ENCODE results near the gene MAD1L1.
"Not testable (repeated sequence)": the region's sequence is repeated elsewhere in the genome, so short reads cannot be mapped to it uniquely, and the experiment has no call there.

Gene MAD1L1

GRCh38 chr7:1981201-1981877 is 251.4 kb downstream of the MAD1L1 start:
- Histone ChIP-seq H3K27ac (ENCODE audit: insufficient read depth, low read length, poor library complexity, severe bottlenecking) (no peak overlapping the region), H3K9me3 (ENCODE audit: control insufficient read depth, low read length) (no peaks in the 10 kb centered on the region), H3K27me3 (replicated peaks; ENCODE audit: control insufficient read depth, insufficient read depth, low read length, poor library complexity, severe bottlenecking) (no peaks in the 10 kb centered on the region), H3K36me3 (ENCODE audit: control insufficient read depth, insufficient read depth, low read length) (no peaks in the 10 kb centered on the region), H3K4me1 (ENCODE audit: control insufficient read depth, insufficient read depth, low read length, poor library complexity, severe bottlenecking) (peaks cover 3% of the 10 kb centered on the region), H3K4me3 (ENCODE audit: insufficient read depth, low read depth, low read length, poor library complexity, severe bottlenecking) (no peak overlapping the region)
- no peak for DNase-seq

DNA sequence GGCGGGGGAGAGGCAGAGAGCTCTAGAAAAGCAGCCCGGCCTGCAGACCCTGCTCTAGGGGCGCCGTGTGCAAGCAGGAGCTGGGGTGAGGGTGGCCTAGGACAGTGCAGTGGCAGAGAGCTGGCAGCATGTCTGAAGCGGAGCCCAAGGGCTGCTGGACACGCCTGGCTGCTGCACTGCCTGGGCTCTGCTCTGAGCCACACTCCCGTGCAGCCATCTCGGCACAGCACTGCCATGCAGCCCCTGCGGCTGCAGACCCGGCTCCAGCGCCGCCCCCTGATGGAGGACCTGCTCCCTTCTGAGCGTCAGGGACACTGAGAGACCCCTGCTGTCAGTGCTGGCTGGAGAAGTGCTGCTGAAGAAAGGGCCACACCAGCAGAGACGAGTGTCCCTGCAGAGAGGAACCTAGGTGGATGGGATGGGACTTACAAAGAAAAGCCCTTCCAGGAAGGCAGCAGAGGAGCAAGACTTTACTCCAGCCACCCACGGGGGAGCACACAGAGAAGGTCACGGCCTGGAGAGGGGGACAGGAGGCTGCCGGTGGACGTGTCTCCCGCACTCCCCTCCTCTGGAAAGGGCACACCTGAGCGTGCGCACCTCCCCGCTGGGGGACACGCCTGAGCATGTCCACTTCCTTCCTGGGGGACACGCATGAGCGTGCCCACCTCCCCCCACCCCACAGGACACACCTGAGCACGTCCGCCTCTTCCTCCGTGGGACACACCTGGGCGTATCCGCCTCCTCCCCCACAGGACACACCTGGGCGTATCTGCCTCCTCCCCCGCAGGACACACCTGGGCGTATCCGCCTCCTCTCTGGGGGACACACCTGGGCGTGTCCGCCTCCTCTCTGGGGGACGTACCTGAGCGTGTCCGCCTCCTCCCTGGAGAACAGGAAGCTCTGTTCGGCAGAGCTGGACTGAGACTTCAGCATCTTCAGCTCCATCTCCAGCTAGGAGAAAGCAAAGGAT is 252.9 kb downstream of the MAD1L1 start:
- Histone ChIP-seq H3K4me3 (ENCODE audit: insufficient read depth, low read depth, low read length, poor library complexity, severe bottlenecking) (no peak overlapping the region), H3K9me3 (ENCODE audit: control insufficient read depth, low read length) (no peaks in the 10 kb centered on the region), H3K27ac (ENCODE audit: insufficient read depth, low read length, poor library complexity, severe bottlenecking) (no peak overlapping the region), H3K27me3 (replicated peaks; ENCODE audit: control insufficient read depth, insufficient read depth, low read length, poor library complexity, severe bottlenecking) (no peaks in the 10 kb centered on the region), H3K4me1 (ENCODE audit: control insufficient read depth, insufficient read depth, low read length, poor library complexity, severe bottlenecking) (no peaks in the 10 kb centered on the region), H3K36me3 (ENCODE audit: control insufficient read depth, insufficient read depth, low read length) (no peaks in the 10 kb centered on the region)
- no peak for DNase-seq

- DNase-seq: no peak
- no peak overlapping the region for H3K27ac ChIP-seq (ENCODE audit: insufficient read depth, low read length, poor library complexity, severe bottlenecking)
Measured at GRCh38 chr7:1978656-1979590, 253.8 kb downstream of the MAD1L1 start.

DNA sequence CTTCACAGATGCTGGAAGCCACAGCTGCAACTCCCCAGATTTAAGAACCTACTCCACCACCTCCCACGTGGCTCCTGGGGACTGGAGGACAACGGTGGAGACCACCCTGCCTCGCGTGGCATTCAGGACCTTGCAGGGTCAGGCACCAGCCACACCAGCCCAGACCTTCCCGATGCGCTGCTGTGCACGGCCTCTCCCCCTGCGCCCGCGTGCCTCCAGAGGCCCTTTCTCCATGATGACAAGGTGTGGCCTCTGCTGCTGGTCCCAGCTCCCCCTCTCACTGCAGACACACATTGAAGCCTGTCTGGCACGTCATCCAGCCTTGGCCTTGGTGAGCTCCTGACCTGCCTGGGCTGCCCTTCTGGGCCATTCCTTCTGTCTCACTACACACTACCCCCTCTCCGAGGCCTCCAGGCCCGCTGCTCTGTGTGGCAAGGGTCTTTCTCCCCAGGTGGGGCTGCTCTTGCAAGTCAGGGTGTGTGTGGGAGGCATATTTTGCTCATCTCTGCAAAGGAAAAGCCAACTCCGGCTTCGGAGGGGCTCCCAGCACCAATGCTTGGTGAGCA is 254.8 kb downstream of the MAD1L1 start:
- Histone ChIP-seq H3K9me3 (ENCODE audit: control insufficient read depth, low read length) (no peaks in the 10 kb centered on the region), H3K27me3 (replicated peaks; ENCODE audit: control insufficient read depth, insufficient read depth, low read length, poor library complexity, severe bottlenecking) (no peaks in the 10 kb centered on the region), H3K4me1 (ENCODE audit: control insufficient read depth, insufficient read depth, low read length, poor library complexity, severe bottlenecking) (no peaks in the 10 kb centered on the region), H3K36me3 (ENCODE audit: control insufficient read depth, insufficient read depth, low read length) (no peaks in the 10 kb centered on the region), H3K27ac (ENCODE audit: insufficient read depth, low read length, poor library complexity, severe bottlenecking) (no peak overlapping the region), H3K4me3 (ENCODE audit: insufficient read depth, low read depth, low read length, poor library complexity, severe bottlenecking) (no peak overlapping the region)
- no peak for DNase-seq

More at GRCh38 chr7:1978656-1979590, 253.8 kb downstream of the MAD1L1 start:
- no peaks in the 10 kb centered on the region for H3K27me3 ChIP-seq (replicated peaks; ENCODE audit: control insufficient read depth, insufficient read depth, low read length, poor library complexity, severe bottlenecking)
- H3K36me3 ChIP-seq (ENCODE audit: control insufficient read depth, insufficient read depth, low read length): no peaks in the 10 kb centered on the region
- no peak overlapping the region for H3K4me3 ChIP-seq (ENCODE audit: insufficient read depth, low read depth, low read length, poor library complexity, severe bottlenecking)
- no peaks in the 10 kb centered on the region for H3K9me3 ChIP-seq (ENCODE audit: control insufficient read depth, low read length)
- no peaks in the 10 kb centered on the region for H3K4me1 ChIP-seq (ENCODE audit: control insufficient read depth, insufficient read depth, low read length, poor library complexity, severe bottlenecking)

GRCh38 chr7:1977059-1977875 is 255.5 kb downstream of the MAD1L1 start:
- Histone ChIP-seq H3K36me3 (ENCODE audit: control insufficient read depth, insufficient read depth, low read length) (no peaks in the 10 kb centered on the region), H3K9me3 (ENCODE audit: control insufficient read depth, low read length) (no peaks in the 10 kb centered on the region), H3K27me3 (replicated peaks; ENCODE audit: control insufficient read depth, insufficient read depth, low read length, poor library complexity, severe bottlenecking) (no peaks in the 10 kb centered on the region), H3K4me3 (ENCODE audit: insufficient read depth, low read depth, low read length, poor library complexity, severe bottlenecking) (no peak overlapping the region), H3K27ac (ENCODE audit: insufficient read depth, low read length, poor library complexity, severe bottlenecking) (no peak overlapping the region), H3K4me1 (ENCODE audit: control insufficient read depth, insufficient read depth, low read length, poor library complexity, severe bottlenecking) (no peaks in the 10 kb centered on the region)
- no peak for DNase-seq

GRCh38 chr7:1976521-1976920 is 256.2 kb downstream of the MAD1L1 start:
- not testable (repeated sequence) for H3K4me3 ChIP-seq (ENCODE audit: insufficient read depth, low read depth, low read length, poor library complexity, severe bottlenecking); H3K27me3 ChIP-seq (replicated peaks; ENCODE audit: control insufficient read depth, insufficient read depth, low read length, poor library complexity, severe bottlenecking); H3K36me3 ChIP-seq (ENCODE audit: control insufficient read depth, insufficient read depth, low read length); H3K27ac ChIP-seq (ENCODE audit: insufficient read depth, low read length, poor library complexity, severe bottlenecking); H3K4me1 ChIP-seq (ENCODE audit: control insufficient read depth, insufficient read depth, low read length, poor library complexity, severe bottlenecking); H3K9me3 ChIP-seq (ENCODE audit: control insufficient read depth, low read length); DNase-seq

DNA sequence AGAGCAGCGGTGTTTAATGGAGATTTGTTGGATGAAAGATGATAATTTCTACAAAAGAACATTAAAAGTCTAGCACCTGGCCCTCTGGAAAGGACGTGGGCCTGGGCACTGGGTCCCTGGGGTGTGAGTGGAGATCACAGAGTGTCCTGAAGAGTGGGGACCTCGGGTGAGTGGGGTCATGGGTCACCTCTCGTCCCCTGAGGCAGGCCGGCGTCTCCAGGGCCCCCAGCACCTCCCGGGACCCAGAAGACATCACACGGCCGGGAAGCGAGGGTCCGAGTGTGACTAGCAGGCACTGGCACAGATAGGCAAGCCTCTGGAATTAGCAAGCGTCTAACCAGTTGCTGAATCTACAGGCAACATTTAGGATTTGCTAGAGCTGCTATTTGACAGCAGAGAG is 257.2 kb downstream of the MAD1L1 start:
- DNase-seq: no peak
- Histone ChIP-seq H3K36me3 (ENCODE audit: control insufficient read depth, insufficient read depth, low read length) (no peaks in the 10 kb centered on the region), H3K9me3 (ENCODE audit: control insufficient read depth, low read length) (no peaks in the 10 kb centered on the region), H3K4me1 (ENCODE audit: control insufficient read depth, insufficient read depth, low read length, poor library complexity, severe bottlenecking) (no peaks in the 10 kb centered on the region), H3K27ac (ENCODE audit: insufficient read depth, low read length, poor library complexity, severe bottlenecking) (no peak overlapping the region), H3K4me3 (ENCODE audit: insufficient read depth, low read depth, low read length, poor library complexity, severe bottlenecking) (no peak overlapping the region), H3K27me3 (replicated peaks; ENCODE audit: control insufficient read depth, insufficient read depth, low read length, poor library complexity, severe bottlenecking) (no peaks in the 10 kb centered on the region)

DNA sequence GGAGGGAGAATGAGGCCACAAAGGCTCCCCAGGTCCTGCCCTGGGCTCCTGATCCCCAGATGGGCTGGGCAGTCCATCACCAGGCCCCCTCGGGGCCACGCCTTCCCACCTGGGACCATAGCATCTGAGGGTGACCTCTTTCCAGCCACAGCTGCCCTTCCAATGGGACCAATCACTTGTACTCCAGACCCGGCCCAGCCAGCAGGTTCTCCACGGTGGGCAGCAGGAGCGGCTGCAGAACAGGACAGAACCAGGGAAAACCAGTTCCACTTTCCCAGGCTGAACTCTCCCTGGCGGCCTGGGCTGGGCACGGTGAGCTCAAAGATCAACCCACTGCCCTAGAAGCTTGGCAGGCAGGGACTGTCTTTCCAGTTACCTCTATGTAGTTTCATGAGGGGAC is 257.6 kb downstream of the MAD1L1 start:
- Histone ChIP-seq H3K27ac (ENCODE audit: insufficient read depth, low read length, poor library complexity, severe bottlenecking) (no peak overlapping the region), H3K36me3 (ENCODE audit: control insufficient read depth, insufficient read depth, low read length) (no peaks in the 10 kb centered on the region), H3K9me3 (ENCODE audit: control insufficient read depth, low read length) (no peaks in the 10 kb centered on the region), H3K4me3 (ENCODE audit: insufficient read depth, low read depth, low read length, poor library complexity, severe bottlenecking) (no peak overlapping the region), H3K27me3 (replicated peaks; ENCODE audit: control insufficient read depth, insufficient read depth, low read length, poor library complexity, severe bottlenecking) (no peaks in the 10 kb centered on the region), H3K4me1 (ENCODE audit: control insufficient read depth, insufficient read depth, low read length, poor library complexity, severe bottlenecking) (no peaks in the 10 kb centered on the region)
- DNase-seq: no peak

Measured in effector memory CD4-positive, alpha-beta T cell (primary cell).